NCI-H82 (cell line): ENCODE data around the gene BFSP1.

Experiments used
- DNase-seq: peaks from one replicate; lab custom pipeline; 2025; lab: John Stamatoyannopoulos, UW

The BFSP1 gene

GRCh38 chr20:17530716-17531664 lies at the start of gene BFSP1:
TSS of gene BFSP1 (minus strand) at chr20:17531379. CDS start at chr20:17531329, 50 bp downstream.
- DNase-seq: peak; percentile 73

- DNase-seq: no peak
Observed at GRCh38 chr20:17580895-17581294, 49.7 kb upstream of the BFSP1 start.

GRCh38 chr20:17579369-17580039 lies 48.3 kb upstream of the BFSP1 start:
- DNase-seq: no peak

GRCh38 chr20:17576215-17576614 lies 45.0 kb upstream of the BFSP1 start:
- no peak for DNase-seq

GRCh38 chr20:17573463-17573862 lies 42.3 kb upstream of the BFSP1 start:
- no peak for DNase-seq

- DNase-seq: no peak
Observed at GRCh38 chr20:17572034-17572638, 41.0 kb upstream of the BFSP1 start.

- no peak for DNase-seq
Observed at GRCh38 chr20:17571153-17571527, 40.0 kb upstream of the BFSP1 start.

GRCh38 chr20:17570347-17571152 lies 39.4 kb upstream of the BFSP1 start:
- DNase-seq: peak; percentile 69

- peak; percentile 94 for DNase-seq
Observed at GRCh38 chr20:17569616-17570346, 38.6 kb upstream of the BFSP1 start, which contains the start of gene DSTN. TSS of gene DSTN (plus strand) at chr20:17570075. CDS start at chr20:17570209, 134 bp downstream.

GRCh38 chr20:17568972-17569521 lies 37.9 kb upstream of the BFSP1 start:
- peak; percentile 44 for DNase-seq

GRCh38 chr20:17568045-17568788 lies 37.0 kb upstream of the BFSP1 start:
- DNase-seq: peak; percentile 12

GRCh38 chr20:17566345-17566744 lies 35.2 kb upstream of the BFSP1 start:
- no peak for DNase-seq

- no peak for DNase-seq
Observed at GRCh38 chr20:17565169-17565845, 34.1 kb upstream of the BFSP1 start.

GRCh38 chr20:17562804-17563305 lies 31.7 kb upstream of the BFSP1 start:
- no peak for DNase-seq

GRCh38 chr20:17560344-17561074 lies 29.3 kb upstream of the BFSP1 start:
- no peak for DNase-seq

GRCh38 chr20:17559338-17559737 lies 28.2 kb upstream of the BFSP1 start:
- no peak for DNase-seq

GRCh38 chr20:17558941-17559304 lies 27.7 kb upstream of the BFSP1 start:
- no peak for DNase-seq

- DNase-seq: no peak
Observed at GRCh38 chr20:17558154-17558940, 27.2 kb upstream of the BFSP1 start.
